Prostate gland (tissue), 2 donors: Measurements from ENCODE around the gene PRLHR.

Source experiments
- CTCF ChIP-seq, 4 experiments: fragments of 200-600 bp in 2 of 4; fragments of 450-650 bp in 2 of 4; sonication (generic) in 2 of 4; IDR thresholded peaks; 1 replicate in 3 of 4; 2 replicates in 1 of 4; pipeline ENCODE4 v1.5.1; 2016 to 2019; ENCODE audit warnings: antibody characterized with exemption in 4 of 4, mild to moderate bottlenecking in 2 of 4, moderate library complexity in 2 of 4
- POLR2A ChIP-seq: fragments of 450-650 bp; IDR thresholded peaks from one replicate; pipeline ENCODE4 v1.6.1; 2016; ENCODE audit warnings: antibody characterized with exemption, mild to moderate bottlenecking

GRCh38 chr10:118583611-118584010, 11.8 kb downstream of the PRLHR start:
- no peak for TF ChIP-seq POLR2A
- no peak for TF ChIP-seq CTCF (IDR thresholded peaks at IDR 0.05)
